Measurements from ENCODE around the gene ADGRV1.
"Not testable (repeated sequence)": the region's sequence is repeated elsewhere in the genome, so short reads cannot be mapped to it uniquely, and the experiment has no call there.

Gene ADGRV1

DNA sequence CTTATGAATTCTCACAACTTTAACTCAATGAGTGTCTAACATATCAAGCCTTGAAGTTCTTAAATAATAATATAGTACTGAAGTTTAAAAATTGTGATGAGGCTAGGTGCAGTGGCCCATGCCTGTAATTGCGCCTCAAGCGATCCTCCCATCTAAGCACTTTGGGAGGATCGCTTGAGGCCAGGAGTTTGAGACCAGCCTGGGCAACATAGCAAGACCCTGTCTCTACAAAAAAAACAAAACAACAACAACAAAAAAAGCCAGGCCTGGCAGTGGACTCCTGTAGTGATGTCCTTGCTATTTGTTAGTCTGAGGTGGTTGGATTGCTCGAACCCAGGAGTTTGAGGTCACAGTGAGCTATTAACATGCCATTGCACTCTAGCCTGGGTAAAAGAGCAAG, 98.4 kb downstream of the ADGRV1 start:
- DNase-seq, result no peak

DNA sequence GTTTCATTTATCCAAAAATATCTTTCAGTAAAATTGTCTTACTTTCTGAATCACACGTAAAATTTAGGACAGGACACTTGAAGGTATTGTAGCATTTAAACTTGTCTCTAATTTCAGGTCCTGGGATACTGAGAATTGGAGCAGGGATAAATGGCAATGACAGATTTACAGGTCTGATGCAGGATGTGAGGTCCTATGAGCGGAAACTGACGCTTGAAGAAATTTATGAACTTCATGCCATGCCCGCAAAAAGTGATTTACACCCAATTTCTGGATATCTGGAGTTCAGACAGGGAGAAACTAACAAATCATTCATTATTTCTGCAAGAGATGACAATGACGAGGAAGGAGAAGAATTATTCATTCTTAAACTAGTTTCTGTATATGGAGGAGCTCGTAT, 99.2 kb downstream of the ADGRV1 start:
- DNase-seq, result no peak

DNA sequence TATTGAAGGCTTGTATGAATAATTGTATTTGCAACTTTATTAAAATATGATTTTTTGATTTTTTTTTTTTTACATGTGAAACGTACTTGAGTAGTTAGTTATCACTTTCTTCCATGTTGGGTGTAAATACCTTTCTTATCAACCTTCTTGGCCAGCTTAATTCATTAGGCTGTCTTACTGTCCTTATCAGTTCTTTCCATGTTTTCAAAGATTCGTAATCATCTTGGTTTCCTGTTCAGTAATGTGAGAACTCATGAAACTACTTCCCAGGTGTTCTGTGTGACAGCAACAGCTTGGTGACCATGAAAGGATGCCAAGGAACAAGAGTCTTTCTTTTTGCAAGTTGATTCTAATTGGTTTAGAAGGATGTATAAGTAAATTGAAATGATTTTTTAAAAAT, 100.0 kb downstream of the ADGRV1 start:
- DNase-seq, result no peak

DNA sequence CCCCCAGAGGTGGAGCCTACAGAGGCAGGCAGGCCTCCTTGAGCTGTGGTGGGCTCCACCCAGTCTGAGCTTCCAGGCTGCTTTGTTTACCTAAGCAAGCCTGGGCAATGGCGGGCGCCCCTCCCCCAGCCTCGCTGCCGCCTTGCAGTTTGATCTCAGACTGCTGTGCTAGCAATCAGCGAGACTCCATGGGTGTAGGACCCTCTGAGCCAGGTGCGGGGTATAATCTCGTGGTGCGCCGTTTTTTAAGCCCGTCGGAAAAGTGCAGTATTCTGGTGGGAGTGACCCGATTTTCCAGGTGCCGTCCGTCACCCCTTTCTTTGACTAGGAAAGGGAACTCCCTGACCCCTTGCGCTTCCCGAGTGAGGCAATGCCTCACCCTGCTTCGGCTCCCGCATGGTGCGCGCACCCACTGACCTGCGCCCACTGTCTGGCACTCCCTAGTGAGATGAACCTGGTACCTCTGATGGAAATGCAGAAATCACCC, 109.5 kb downstream of the ADGRV1 start:
- not testable (repeated sequence) for DNase-seq

DNA sequence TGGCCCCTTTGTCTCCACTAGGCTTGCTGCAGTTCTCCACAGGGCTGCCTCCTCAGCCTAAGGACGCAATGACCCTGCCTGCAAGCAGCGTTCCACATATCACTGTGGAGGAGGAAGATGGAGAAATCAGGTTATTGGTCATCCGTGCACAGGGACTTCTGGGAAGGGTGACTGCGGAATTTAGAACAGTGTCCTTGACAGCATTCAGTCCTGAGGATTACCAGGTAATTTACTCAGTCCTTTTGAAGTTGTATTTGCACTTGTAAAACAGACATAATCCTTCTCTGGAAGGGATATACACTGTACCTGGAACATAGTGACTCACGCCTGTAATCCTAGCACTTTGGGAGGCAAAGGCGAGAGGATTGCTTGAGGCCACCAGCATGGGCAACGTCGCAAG, 116.6 kb downstream of the ADGRV1 start:
- no peak for DNase-seq

DNA sequence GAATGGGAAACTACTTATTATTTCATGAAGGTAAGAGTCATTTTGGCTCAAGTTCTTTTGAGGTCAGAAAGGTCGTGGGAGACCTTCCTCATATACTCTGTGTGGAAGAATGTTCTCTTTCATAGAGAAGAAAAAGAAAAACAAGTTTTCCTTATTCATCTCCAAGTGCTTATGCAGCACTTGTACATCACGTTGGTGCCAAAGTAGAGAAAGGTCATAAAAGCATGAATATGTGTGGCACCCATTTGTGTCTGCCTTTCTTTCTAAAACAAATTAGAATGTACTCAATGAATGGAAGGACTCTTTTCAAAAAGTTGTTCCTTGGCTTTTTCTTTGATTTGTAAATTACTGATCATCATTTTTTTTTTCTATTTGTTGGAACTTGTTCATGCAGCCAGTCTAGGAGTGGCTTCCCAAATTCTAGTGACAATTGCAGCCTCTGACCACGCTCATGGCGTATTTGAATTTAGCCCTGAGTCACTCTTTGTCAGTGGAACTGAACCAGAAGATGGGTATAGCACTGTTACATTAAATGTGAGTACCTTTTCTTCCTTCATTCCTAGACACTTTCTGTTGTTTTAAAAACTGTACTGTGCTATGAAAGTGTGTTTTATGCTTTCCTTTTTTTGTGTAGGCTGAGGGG, 122.4 kb downstream of the ADGRV1 start:
- DNase-seq, result no peak

DNA sequence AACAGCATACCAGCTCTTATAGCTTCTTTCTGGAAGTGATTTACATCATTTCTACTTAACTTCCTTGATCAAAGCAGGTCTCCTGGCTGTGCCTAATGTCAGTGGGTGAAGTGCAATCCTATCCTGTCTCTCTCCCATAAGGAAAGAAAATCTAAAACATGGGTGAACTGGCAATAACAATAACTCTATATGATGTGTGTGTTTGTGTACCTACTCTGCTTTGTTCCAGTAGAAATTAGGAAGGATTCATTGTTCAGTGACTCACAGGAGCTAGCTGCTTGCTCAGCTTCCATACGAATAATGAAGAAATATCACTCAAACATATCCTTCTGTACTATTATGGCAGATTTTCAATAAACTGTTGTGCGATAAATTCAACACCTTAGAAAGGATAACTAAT, 123.7 kb downstream of the ADGRV1 start:
- no peak for DNase-seq

DNA sequence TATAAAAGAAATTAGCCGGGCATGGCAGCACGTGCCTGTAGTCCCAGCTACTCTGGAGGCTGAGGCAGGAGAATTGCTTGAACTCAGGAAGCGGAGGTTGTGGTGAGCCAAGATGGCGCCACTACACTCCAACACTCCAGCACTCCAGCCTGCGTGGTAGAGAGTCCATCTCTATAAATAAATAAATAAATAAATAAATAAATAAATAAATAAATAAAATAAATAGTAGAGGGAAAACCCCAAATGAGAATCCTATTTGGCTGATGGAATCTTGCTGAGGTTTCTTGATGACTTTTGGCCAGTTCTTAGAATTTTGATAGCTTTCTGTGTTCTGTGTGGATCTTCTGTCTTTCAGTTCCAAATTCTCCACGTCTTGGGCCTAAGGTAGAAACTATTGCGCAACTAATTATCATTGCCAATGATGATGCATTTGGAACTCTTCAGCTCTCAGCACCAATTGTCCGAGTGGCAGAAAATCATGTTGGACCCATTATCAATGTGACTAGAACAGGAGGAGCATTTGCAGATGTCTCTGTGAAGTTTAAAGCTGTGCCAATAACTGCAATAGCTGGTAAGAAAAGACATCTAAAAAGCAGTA, 126.9 kb downstream of the ADGRV1 start:
- no peak for DNase-seq

DNA sequence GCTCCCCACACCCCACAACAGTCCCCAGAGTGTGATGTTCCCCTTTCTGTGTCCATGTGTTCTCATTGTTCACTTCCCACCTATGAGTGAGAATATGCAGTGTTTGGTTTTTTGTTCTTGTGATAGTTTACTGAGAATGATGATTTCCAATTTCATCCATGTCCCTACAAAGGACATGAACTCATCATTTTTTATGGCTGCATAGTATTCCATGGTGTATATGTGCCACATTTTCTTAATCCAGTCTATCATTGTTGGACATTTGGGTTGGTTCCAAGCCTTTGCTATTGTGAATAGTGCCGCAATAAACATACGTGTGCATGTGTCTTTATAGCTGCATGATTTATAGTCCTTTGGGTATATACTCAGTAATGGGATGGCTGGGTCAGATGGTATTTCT, 127.8 kb downstream of the ADGRV1 start:
- DNase-seq, result not testable (repeated sequence)

DNA sequence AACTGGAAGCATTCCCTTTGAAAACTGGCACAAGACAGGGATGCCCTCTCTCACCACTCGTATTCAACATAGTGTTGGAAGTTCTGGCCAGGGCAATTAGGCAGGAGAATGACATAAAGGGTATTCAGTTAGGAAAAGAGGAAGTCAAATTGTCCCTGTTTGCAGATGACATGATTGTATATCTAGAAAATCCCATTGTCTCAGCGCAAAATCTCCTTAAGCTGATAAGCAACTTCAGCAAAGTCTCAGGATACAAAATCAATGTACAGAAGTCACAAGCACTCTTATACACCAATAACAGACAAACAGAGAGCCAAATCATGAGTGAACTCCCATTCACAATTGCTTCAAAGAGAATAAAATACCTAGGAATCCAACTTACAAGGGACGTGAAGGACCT, 128.9 kb downstream of the ADGRV1 start:
- not testable (repeated sequence) for DNase-seq

DNA sequence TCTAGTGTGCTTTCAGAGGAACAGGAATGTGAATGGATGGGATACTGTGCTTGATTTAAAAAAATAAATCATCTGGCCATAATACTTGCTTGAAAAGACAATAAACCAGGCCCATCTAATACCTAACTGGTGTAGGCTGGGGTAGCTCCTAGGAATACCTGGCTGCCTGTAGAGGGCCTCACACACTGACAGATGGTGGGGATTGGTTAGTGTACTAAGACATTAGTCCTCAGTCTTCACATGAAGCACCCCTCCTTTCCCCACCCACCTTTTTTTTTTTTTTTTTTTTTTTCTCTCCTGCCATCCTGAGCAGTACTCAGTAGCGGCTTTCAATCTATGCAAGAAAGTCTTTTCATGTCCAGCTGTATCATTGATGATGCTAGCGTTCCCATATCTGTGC, 130.5 kb downstream of the ADGRV1 start:
- DNase-seq, result no peak

DNA sequence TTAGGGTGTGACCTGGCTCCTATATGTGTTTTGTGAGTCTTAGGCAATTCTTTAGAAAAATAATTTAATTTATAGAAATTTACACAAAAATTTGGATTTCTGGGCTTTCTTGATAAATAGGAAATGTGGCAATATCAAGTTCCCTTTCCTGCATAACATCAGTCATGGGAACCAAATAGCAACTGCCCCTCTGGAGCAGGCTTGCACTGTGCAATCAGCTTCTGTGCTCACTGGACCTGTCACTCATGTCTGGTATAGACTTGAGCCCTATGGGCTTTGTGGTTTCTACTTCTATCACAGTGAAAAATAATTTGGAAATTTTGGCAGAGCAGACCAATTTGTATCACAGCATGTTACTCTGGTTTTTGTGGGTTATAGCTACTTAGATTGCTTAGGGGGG, 131.7 kb downstream of the ADGRV1 start:
- no peak for DNase-seq

DNA sequence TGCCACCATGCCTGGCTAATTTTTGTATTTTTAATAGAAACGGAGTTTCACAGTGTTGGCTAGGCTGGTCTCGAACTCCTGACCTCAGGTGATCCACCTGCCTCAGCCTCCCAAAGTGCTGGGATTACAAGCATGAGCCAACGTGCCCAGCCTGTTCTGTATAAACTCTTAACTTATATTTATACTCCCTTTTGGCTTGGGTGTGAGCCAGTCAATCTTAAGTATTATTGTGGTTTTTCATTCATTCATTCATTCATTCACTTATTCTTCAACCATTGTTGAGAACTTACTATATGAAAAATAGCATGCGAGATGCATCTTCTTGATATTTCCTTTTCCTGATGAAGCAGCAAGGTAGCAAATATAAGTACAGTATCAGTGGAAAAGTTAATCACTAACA, 132.9 kb downstream of the ADGRV1 start:
- DNase-seq, result no peak

DNA sequence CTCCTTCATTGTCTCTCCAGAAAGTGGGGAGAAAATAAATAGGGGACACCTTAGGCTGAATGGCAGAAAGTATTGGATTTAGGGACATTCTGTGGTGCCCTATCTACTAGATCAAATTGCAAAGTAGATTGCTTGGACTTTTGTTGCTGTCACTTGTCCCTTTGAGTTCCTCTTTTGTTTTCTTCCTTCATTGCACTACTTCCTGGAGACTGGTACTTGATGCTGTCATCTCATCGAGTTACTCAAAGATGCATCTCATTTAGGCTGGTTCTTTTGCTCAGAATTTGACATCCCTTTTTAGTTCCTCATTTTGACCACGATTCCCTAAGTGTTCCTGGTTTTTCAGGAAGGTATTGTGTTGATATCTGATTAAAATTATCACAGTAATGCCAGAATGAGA, 137.6 kb downstream of the ADGRV1 start:
- DNase-seq, result no peak

DNA sequence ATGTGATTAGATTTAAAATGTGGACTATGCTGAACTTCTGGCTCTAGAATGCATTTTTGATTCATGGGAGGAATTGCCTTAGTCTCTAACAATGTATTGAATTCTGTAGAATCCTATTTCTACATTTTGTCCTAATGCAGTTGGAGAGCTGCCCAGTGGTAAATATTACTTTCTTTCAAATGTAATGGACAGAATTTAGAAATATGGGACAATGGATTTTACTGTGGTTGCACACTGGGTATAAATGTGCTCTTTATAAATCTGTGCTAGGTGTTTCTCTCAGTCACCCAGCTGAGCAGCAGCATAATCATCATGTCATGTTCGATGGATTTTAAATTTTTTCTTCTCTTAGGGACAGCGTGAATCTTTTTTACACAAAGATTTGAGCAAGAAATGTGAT, 141.7 kb downstream of the ADGRV1 start:
- no peak for DNase-seq

DNA sequence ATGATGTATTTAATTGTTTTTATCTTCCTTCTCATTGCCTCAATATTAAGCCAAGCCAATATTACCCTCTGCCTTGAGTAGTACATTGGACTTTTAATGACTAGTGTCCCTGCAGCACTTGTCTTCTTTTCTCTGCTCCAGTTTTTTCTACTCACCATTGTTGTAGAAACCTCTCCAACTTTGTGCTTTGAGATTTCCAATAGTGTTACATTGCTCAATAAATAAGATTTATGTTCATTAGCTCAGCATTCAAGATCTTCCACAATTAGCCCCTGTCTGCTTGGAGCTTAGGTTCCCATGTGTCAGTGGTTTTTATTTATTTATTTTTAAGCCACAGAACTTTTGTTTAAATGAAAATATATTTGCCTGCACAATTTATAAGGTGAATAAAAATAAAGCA, 145.3 kb downstream of the ADGRV1 start:
- DNase-seq, result no peak

DNA sequence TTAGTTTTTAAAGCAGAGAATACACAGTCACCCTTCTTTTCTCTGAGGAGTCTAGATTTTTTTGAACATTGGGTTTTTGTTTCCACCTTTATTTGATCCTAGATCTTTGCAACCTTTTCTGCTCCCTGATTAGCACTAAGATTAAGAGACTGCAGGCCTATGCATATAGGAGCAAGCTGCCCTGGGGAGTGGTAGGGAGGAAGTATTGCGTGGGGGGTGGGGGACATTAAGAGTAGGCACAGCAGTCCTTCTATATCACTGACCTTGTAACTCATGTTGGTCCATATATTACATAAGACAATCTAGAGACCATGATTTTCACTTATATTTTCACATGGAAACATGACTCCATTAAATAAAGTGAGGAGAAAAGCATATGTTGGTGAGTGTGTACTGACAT, 149.1 kb downstream of the ADGRV1 start:
- DNase-seq, result no peak

DNA sequence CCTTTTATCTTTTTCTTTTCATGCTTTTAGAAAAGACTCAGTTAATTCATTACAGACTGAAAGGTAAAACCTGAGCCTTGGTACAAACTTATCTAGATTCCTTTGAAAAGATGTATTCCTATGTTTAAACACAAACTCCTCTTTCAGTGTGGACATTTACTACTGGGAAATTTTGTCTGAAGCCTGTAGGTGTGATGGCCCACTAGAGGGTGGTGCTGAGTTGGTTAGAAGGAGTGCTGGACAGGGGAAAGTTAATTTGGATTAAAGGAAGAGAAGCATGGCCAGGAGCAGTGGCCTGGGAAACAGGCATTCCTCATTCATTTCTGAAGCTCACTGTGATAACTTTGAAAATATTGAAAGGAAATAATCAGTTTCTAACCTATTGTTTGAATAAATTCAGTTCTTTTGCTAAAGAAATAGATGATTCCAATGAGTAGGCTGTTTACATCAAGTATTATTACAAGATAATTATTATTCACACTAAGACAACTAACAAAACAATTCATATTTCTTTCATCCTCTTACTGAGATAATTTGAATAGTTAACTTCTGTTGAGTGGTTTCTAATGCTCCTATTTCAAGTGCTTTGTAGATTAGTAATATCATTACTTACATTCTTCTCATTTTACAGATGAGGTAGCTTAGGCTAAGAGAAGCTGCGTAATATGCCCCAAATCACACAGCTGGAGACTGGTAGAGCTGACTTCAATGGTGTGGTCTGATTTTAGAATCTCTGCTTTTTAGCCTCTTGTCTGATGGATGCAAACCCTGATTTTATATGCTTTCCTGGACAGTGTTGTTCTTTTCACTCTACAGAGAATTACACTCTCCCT, 150.9 kb downstream of the ADGRV1 start:
- DNase-seq, result no peak

DNA sequence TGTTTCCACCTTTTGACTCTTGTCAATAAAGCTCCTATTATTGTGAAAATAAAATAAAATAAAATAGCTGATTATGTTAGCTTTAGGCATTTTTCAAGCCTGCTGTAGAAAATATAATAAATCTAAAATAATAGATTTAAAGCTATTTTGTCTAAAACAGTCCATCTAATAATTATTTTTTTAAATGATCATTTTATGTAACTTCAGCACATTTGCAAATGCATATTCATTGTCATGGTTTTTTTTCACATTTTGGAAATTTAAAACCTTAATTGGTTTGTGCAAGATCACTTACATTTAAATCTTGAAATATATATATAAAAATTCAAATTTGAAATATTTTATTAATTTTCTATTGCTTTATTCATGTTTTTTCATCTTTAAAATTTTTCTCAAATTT, 159.8 kb downstream of the ADGRV1 start:
- no peak for DNase-seq

DNA sequence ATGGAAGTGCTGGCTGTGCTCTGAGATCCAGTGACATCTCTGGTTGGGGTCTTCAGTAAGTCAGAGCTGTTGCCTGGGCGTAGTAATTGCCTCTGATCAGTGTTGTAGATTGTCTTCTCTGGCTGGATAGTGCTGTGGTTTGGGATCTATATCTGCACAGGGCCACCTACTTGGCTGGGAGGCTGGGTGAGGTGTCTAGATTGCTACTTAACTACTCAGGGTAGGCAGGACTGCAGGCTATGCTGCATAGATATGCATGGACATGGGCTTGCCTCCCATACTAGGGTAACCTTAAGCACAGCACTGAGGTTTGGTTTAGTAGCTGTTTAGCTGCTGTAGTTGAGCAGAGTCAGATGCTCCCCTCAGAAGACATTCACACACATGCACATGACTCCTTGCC, 181.0 kb downstream of the ADGRV1 start:
- no peak for DNase-seq

DNA sequence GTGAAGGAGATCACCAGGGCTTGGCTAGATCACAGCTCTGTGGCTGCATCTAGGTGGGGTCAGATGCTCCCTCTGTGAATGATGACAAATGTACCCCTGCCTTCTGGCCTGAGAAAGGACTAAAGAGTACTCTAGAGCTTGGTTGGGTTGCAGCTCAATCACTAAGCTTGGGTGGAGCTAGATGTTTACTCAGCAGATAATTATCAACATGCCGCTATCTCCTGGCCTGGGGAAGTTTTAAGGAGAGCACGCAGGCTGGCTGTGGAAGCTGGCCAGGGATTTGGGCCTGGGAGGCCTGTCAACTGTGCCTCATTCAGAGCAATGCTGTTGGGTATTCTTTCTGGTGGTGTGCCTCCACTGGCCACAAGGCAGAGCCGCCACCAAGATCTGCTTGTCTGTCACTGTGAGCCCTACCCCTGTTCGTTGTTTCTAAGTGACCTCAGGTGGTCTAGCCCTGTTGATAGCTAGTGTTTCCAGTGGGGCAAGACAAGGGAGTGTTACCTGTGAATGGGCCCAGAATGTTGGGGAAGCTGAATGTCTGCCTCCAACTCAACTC, 181.7 kb downstream of the ADGRV1 start:
- no peak for DNase-seq

DNA sequence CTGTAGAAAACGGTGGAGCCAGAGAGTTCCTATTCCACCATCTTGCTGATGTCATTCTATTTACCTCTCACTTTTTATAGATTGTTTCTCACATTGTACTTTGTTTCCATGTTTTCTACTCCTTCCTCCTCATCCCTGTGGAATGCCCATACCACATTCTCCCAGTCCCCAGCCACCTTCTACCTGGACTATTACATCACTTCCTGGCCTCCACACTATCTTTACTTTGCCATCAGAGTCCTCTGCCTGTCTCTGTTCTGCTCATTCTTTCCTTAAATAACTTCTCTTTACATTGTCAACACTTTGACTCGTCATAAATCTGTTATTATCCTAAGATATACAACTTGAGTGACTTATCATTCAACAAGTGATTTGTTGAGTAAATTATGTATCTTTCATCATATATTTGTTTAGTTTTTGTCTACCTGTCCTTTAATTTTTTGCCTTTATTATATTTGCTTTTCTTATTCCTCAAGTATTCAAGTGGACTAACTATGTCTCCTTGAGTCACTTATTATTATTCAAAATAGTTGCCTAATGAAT, 182.5 kb downstream of the ADGRV1 start:
- DNase-seq, result no peak

DNA sequence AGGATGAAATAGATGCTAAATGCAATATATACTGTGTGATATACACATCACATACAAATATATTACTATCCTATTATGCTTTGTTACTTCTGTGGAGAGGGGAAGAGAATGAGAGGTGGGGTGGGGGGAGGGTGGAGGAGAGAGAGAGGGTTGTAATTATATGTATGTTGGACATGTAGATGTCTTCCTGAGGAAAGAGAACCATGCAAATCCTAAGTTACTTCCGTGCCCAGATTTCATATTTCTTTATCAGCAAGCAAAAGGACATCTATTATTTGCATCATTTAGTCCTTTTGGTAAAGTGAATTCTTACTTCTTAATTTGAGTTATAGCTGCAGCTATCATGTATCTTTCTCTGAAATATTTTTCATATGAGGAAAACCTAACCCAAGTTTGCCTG, 187.5 kb downstream of the ADGRV1 start:
- no peak for DNase-seq

DNA sequence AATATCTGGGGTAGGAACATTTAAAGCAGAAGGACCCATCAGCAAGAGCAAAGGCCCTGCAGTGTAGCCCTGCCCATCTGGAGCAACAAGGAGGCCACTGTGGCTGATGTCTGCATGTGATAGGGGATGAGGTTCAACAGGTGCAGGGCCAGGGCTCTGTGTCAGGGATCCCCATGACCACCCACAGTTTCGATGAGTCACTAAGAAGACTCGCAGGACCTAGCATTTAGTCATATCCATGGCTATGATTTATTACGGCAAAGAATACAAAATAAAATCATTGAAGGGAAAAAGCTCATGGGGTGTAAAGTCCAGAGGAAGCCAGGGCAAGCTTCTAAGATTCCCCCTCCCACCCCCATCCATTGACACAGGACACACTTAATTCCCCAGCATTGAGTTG, 188.6 kb downstream of the ADGRV1 start:
- no peak for DNase-seq

Measured in activated effector memory CD4-positive, alpha-beta T cell treated with Interleukin-2 at 50 U/mL for 16 hours (primary cell).